ENCODE results near the gene ZBTB4. TPM values are rescaled to one million over a fixed set of nuclear protein-coding genes. Genes with fewer than 3 reads are reported as not detected.

The ZBTB4 gene
- total and polyA plus RNA-seq, 12 donors = 17.8 to 80.1 (median 68.2) TPM

- Histone ChIP-seq H3K27me3 (no peaks in the 10 kb centered on the region), H3K36me3 (no peaks in the 10 kb centered on the region), H3K4me3 (no peak overlapping the region), H3K9me3 (no peaks in the 10 kb centered on the region), H3K27ac (no peak overlapping the region), H3K4me1 (no peaks in the 10 kb centered on the region)
- WGBS, 2 donors = 89 to 90% methylated on average over 7 of the region's 7 CpGs
- ATAC-seq (no peak), DNase-seq (no peak)
- intact Hi-C loops (cut with DNase I) = no loop called here
- TF ChIP-seq CTCF (IDR thresholded peaks at IDR 0.05) = no peak
Measured at GRCh38 chr17:7427549-7427948, 51.9 kb downstream of the ZBTB4 start.

- no peaks in the 10 kb centered on the region for H3K36me3 ChIP-seq
- no peaks in the 10 kb centered on the region for H3K9me3 ChIP-seq
- TF ChIP-seq CTCF (IDR thresholded peaks at IDR 0.05) = no peak
- H3K4me1 ChIP-seq = no peaks in the 10 kb centered on the region
- no peak overlapping the region for H3K27ac ChIP-seq
- H3K4me3 ChIP-seq = no peak overlapping the region
- 92 to 93% methylated on average over 29 of the region's 29 CpGs for WGBS, 2 donors
- ATAC-seq (peak in 2 of 8 donors; percentile 13 to 18), DNase-seq (no peak)
- intact Hi-C loops (cut with DNase I) = no loop called here
- no peaks in the 10 kb centered on the region for H3K27me3 ChIP-seq
Measured at GRCh38 chr17:7426896-7427489, 52.4 kb downstream of the ZBTB4 start.

GRCh38 chr17:7426203-7426863 lies 53.1 kb downstream of the ZBTB4 start:
- H3K9me3 ChIP-seq = no peaks in the 10 kb centered on the region
- ATAC-seq (peak in 1 of 8 donors; percentile 6), DNase-seq (no peak)
- H3K27me3 ChIP-seq = no peaks in the 10 kb centered on the region
- no peak overlapping the region for H3K4me3 ChIP-seq
- no peaks in the 10 kb centered on the region for H3K36me3 ChIP-seq
- intact Hi-C loops (cut with DNase I) = no loop called here
- 94% methylated on average over 33 of the region's 33 CpGs for WGBS, 2 donors
- H3K4me1 ChIP-seq = no peaks in the 10 kb centered on the region
- H3K27ac ChIP-seq = no peak overlapping the region
- no peak for TF ChIP-seq CTCF (IDR thresholded peaks at IDR 0.05)

- Histone ChIP-seq H3K4me3 (no peak overlapping the region), H3K27me3 (no peaks in the 10 kb centered on the region), H3K36me3 (no peaks in the 10 kb centered on the region), H3K9me3 (no peaks in the 10 kb centered on the region), H3K27ac (no peak overlapping the region), H3K4me1 (no peaks in the 10 kb centered on the region)
- intact Hi-C loops (cut with DNase I) = no loop called here
- ATAC-seq = no peak
- TF ChIP-seq CTCF (IDR thresholded peaks at IDR 0.05) = no peak
- no peak for DNase-seq
- 84 to 88% methylated on average over 8 of the region's 8 CpGs for WGBS, 2 donors
Measured at GRCh38 chr17:7425756-7426155, 53.7 kb downstream of the ZBTB4 start.

Data from heart right ventricle (tissue), 16 donors.